ENCODE data around the gene METAP1.

Gene METAP1

GRCh38 chr4:99024481-99025275 is 29.2 kb downstream of the METAP1 start:
- Histone ChIP-seq H3K4me1 (ENCODE audit: control insufficient read depth, insufficient read depth, low read length) (peaks cover 1% of the 10 kb centered on the region; the same call in 1 of the 2 replicates), H3K4me3 (ENCODE audit: low read length) (no peak overlapping the region), H3K36me3 (ENCODE audit: control insufficient read depth, insufficient read depth, low read length) (no peaks in the 10 kb centered on the region), H3K27ac (ENCODE audit: low read length) (no peak overlapping the region), H3K9me3 (ENCODE audit: control insufficient read depth, insufficient read depth, low read length) (no peaks in the 10 kb centered on the region; the same call in 1 of the 2 replicates), H3K27me3 (ENCODE audit: control insufficient read depth, insufficient read depth, low read length) (no peaks in the 10 kb centered on the region)
- no CpG with 5 or more reads among the region's 7 CpGs for WGBS (ENCODE audit: insufficient coverage, insufficient read length)
- no peak for DNase-seq (ENCODE audit: low read depth, low spot score)

GRCh38 chr4:99025506-99025905 is 30.0 kb downstream of the METAP1 start:
- no peaks in the 10 kb centered on the region; the same call in 1 of the 2 replicates for H3K9me3 ChIP-seq (ENCODE audit: control insufficient read depth, insufficient read depth, low read length)
- H3K4me3 ChIP-seq (ENCODE audit: low read length), result no peak overlapping the region
- no peak overlapping the region for H3K27ac ChIP-seq (ENCODE audit: low read length)
- H3K27me3 ChIP-seq (ENCODE audit: control insufficient read depth, insufficient read depth, low read length), result no peaks in the 10 kb centered on the region
- no peaks in the 10 kb centered on the region for H3K36me3 ChIP-seq (ENCODE audit: control insufficient read depth, insufficient read depth, low read length)
- WGBS (ENCODE audit: insufficient coverage, insufficient read length), result no CpG with 5 or more reads among the region's 1 CpG
- no peak for DNase-seq (ENCODE audit: low read depth, low spot score)
- H3K4me1 ChIP-seq (ENCODE audit: control insufficient read depth, insufficient read depth, low read length), result peaks cover 1% of the 10 kb centered on the region; the same call in 1 of the 2 replicates

- H3K27me3 ChIP-seq (ENCODE audit: control insufficient read depth, insufficient read depth, low read length), result no peaks in the 10 kb centered on the region
- H3K36me3 ChIP-seq (ENCODE audit: control insufficient read depth, insufficient read depth, low read length), result no peaks in the 10 kb centered on the region
- no peak overlapping the region for H3K4me3 ChIP-seq (ENCODE audit: low read length)
- no peaks in the 10 kb centered on the region for H3K9me3 ChIP-seq (ENCODE audit: control insufficient read depth, insufficient read depth, low read length)
- peaks cover 1% of the 10 kb centered on the region; the same call in 1 of the 2 replicates for H3K4me1 ChIP-seq (ENCODE audit: control insufficient read depth, insufficient read depth, low read length)
- no CpG with 5 or more reads among the region's 2 CpGs for WGBS (ENCODE audit: insufficient coverage, insufficient read length)
- no peak overlapping the region for H3K27ac ChIP-seq (ENCODE audit: low read length)
- DNase-seq (ENCODE audit: low read depth, low spot score), result no peak
These were observed 31.8 kb downstream of the METAP1 start for GRCh38 chr4:99027304-99027703.

- DNase-seq (ENCODE audit: low read depth, low spot score), result no peak
- H3K27ac ChIP-seq (ENCODE audit: low read length), result no peak overlapping the region
- H3K9me3 ChIP-seq (ENCODE audit: control insufficient read depth, insufficient read depth, low read length), result no peaks in the 10 kb centered on the region
- no peaks in the 10 kb centered on the region for H3K27me3 ChIP-seq (ENCODE audit: control insufficient read depth, insufficient read depth, low read length)
- no peaks in the 10 kb centered on the region for H3K36me3 ChIP-seq (ENCODE audit: control insufficient read depth, insufficient read depth, low read length)
- no peak overlapping the region for H3K4me3 ChIP-seq (ENCODE audit: low read length)
- no peaks in the 10 kb centered on the region; the same call in 1 of the 2 replicates for H3K4me1 ChIP-seq (ENCODE audit: control insufficient read depth, insufficient read depth, low read length)
These were observed 32.7 kb downstream of the METAP1 start for GRCh38 chr4:99028187-99028586.

GRCh38 chr4:99029018-99029735 is 33.7 kb downstream of the METAP1 start:
- Histone ChIP-seq H3K36me3 (ENCODE audit: control insufficient read depth, insufficient read depth, low read length) (no peaks in the 10 kb centered on the region), H3K4me3 (ENCODE audit: low read length) (no peak overlapping the region), H3K4me1 (ENCODE audit: control insufficient read depth, insufficient read depth, low read length) (no peaks in the 10 kb centered on the region; the same call in 1 of the 2 replicates), H3K27ac (ENCODE audit: low read length) (no peak overlapping the region), H3K27me3 (ENCODE audit: control insufficient read depth, insufficient read depth, low read length) (no peaks in the 10 kb centered on the region), H3K9me3 (ENCODE audit: control insufficient read depth, insufficient read depth, low read length) (no peaks in the 10 kb centered on the region)
- no CpG with 5 or more reads among the region's 1 CpG for WGBS (ENCODE audit: insufficient coverage, insufficient read length)
- DNase-seq (ENCODE audit: low read depth, low spot score), result no peak

GRCh38 chr4:99029852-99030251 is 34.3 kb downstream of the METAP1 start:
- H3K27me3 ChIP-seq (ENCODE audit: control insufficient read depth, insufficient read depth, low read length), result no peaks in the 10 kb centered on the region
- no peak overlapping the region for H3K4me3 ChIP-seq (ENCODE audit: low read length)
- H3K27ac ChIP-seq (ENCODE audit: low read length), result no peak overlapping the region
- H3K9me3 ChIP-seq (ENCODE audit: control insufficient read depth, insufficient read depth, low read length), result no peaks in the 10 kb centered on the region
- 100% methylated on average over 1 of the region's 3 CpGs for WGBS (ENCODE audit: insufficient coverage, insufficient read length)
- DNase-seq (ENCODE audit: low read depth, low spot score), result no peak
- H3K36me3 ChIP-seq (ENCODE audit: control insufficient read depth, insufficient read depth, low read length), result no peaks in the 10 kb centered on the region
- no peaks in the 10 kb centered on the region; the same call in 1 of the 2 replicates for H3K4me1 ChIP-seq (ENCODE audit: control insufficient read depth, insufficient read depth, low read length)

GRCh38 chr4:99033956-99034355 is 38.4 kb downstream of the METAP1 start:
- WGBS (ENCODE audit: insufficient coverage, insufficient read length), result no CpG with 5 or more reads among the region's 4 CpGs
- Histone ChIP-seq H3K4me1 (ENCODE audit: control insufficient read depth, insufficient read depth, low read length) (no peaks in the 10 kb centered on the region), H3K36me3 (ENCODE audit: control insufficient read depth, insufficient read depth, low read length) (no peaks in the 10 kb centered on the region), H3K4me3 (ENCODE audit: low read length) (no peak overlapping the region), H3K9me3 (ENCODE audit: control insufficient read depth, insufficient read depth, low read length) (no peaks in the 10 kb centered on the region), H3K27me3 (ENCODE audit: control insufficient read depth, insufficient read depth, low read length) (no peaks in the 10 kb centered on the region), H3K27ac (ENCODE audit: low read length) (no peak overlapping the region)
- DNase-seq (ENCODE audit: low read depth, low spot score), result no peak

GRCh38 chr4:99038213-99038612 is 42.7 kb downstream of the METAP1 start:
- Histone ChIP-seq H3K9me3 (ENCODE audit: control insufficient read depth, insufficient read depth, low read length) (no peaks in the 10 kb centered on the region), H3K4me1 (ENCODE audit: control insufficient read depth, insufficient read depth, low read length) (no peaks in the 10 kb centered on the region), H3K4me3 (ENCODE audit: low read length) (no peak overlapping the region), H3K36me3 (ENCODE audit: control insufficient read depth, insufficient read depth, low read length) (no peaks in the 10 kb centered on the region), H3K27me3 (ENCODE audit: control insufficient read depth, insufficient read depth, low read length) (no peaks in the 10 kb centered on the region), H3K27ac (ENCODE audit: low read length) (no peak overlapping the region)
- DNase-seq (ENCODE audit: low read depth, low spot score), result no peak
- no CpG with 5 or more reads among the region's 1 CpG for WGBS (ENCODE audit: insufficient coverage, insufficient read length)

GRCh38 chr4:99043346-99043745 is 47.8 kb downstream of the METAP1 start:
- H3K4me3 ChIP-seq (ENCODE audit: low read length), result no peak overlapping the region
- DNase-seq (ENCODE audit: low read depth, low spot score), result no peak
- H3K27ac ChIP-seq (ENCODE audit: low read length), result no peak overlapping the region
- no CpG with 5 or more reads among the region's 2 CpGs for WGBS (ENCODE audit: insufficient coverage, insufficient read length)
- H3K9me3 ChIP-seq (ENCODE audit: control insufficient read depth, insufficient read depth, low read length), result no peaks in the 10 kb centered on the region
- peaks cover 4% of the 10 kb centered on the region; the same call in 1 of the 2 replicates for H3K36me3 ChIP-seq (ENCODE audit: control insufficient read depth, insufficient read depth, low read length)
- no peaks in the 10 kb centered on the region for H3K27me3 ChIP-seq (ENCODE audit: control insufficient read depth, insufficient read depth, low read length)
- H3K4me1 ChIP-seq (ENCODE audit: control insufficient read depth, insufficient read depth, low read length), result no peaks in the 10 kb centered on the region

GRCh38 chr4:99047710-99048109 is 52.2 kb downstream of the METAP1 start:
- no peak for DNase-seq (ENCODE audit: low read depth, low spot score)
- H3K27me3 ChIP-seq (ENCODE audit: control insufficient read depth, insufficient read depth, low read length), result no peaks in the 10 kb centered on the region
- no peak overlapping the region for H3K4me3 ChIP-seq (ENCODE audit: low read length)
- H3K36me3 ChIP-seq (ENCODE audit: control insufficient read depth, insufficient read depth, low read length), result peaks cover 12% of the 10 kb centered on the region; the same call in 1 of the 2 replicates
- no peak overlapping the region for H3K27ac ChIP-seq (ENCODE audit: low read length)
- no CpG with 5 or more reads among the region's 2 CpGs for WGBS (ENCODE audit: insufficient coverage, insufficient read length)
- no peaks in the 10 kb centered on the region; the same call in 1 of the 2 replicates for H3K9me3 ChIP-seq (ENCODE audit: control insufficient read depth, insufficient read depth, low read length)
- H3K4me1 ChIP-seq (ENCODE audit: control insufficient read depth, insufficient read depth, low read length), result no peaks in the 10 kb centered on the region
